Bronchial epithelial cell (primary cell): ENCODE measurements around the gene BUD13. TPM values are rescaled to one million over a fixed set of nuclear protein-coding genes. Genes with fewer than 3 reads are reported as not detected.
A peak's percentile ranks its signal among the peaks of the same experiment; 100 is the strongest.

Experiments
- DNase-seq: peaks from one replicate; pipeline ENCODE4 v3.0.0-alpha.2; 2010; ENCODE audit warnings: low read depth
- FAIRE-seq: peaks from 2 replicates; lab custom pipeline; 2011; peaks lifted over from hg19 to GRCh38; lab: Jason Lieb, UNC
- H3K27me3 ChIP-seq: 2 replicates; pipeline ENCODE4 v1.5.1; 2011; ENCODE audit warnings: low read length; ENCODE audit not compliant: control insufficient read depth, insufficient read depth
- H3K36me3 ChIP-seq: 2 replicates; pipeline ENCODE4 v1.5.1; 2011; ENCODE audit warnings: low read length; ENCODE audit not compliant: control insufficient read depth, insufficient read depth
- H3K4me3 ChIP-seq: 2 replicates; pipeline ENCODE4 v1.5.1; 2011; ENCODE audit warnings: mild to moderate bottlenecking, low read depth, low read length, control low read depth
- CTCF ChIP-seq: IDR thresholded peaks from 2 replicates; pipeline ENCODE4 v1.5.1; 2011; ENCODE audit warnings: mild to moderate bottlenecking, moderate library complexity, low read length, control low read depth, inconsistent platforms; ENCODE audit not compliant: insufficient read depth, severe bottlenecking
- total RNA-seq: library from RNA; depleted of rRNA; stranded (reverse); fragments of >200 nt; gene quantifications from 2 replicates; pipeline ENCODE4 v1.2.1, GENCODE V29; 2014

Gene BUD13
- total RNA-seq, 1 donor from 2014 or later: 12.4 TPM

- no peaks in the 10 kb centered on the region for H3K36me3 ChIP-seq
- no peak for FAIRE-seq
- H3K27me3 ChIP-seq: peaks cover 2% of the 10 kb centered on the region
- no peak overlapping the region for H3K4me3 ChIP-seq
- DNase-seq: no peak
- TF ChIP-seq CTCF: no peak
Measured at GRCh38 chr11:116710762-116711161, 62.0 kb downstream of the BUD13 start.

- no peak for TF ChIP-seq CTCF
- Histone ChIP-seq H3K4me3 (no peak overlapping the region), H3K36me3 (no peaks in the 10 kb centered on the region), H3K27me3 (peaks cover 2% of the 10 kb centered on the region)
- DNase-seq (no peak), FAIRE-seq (no peak)
Measured at GRCh38 chr11:116710001-116710674, 62.6 kb downstream of the BUD13 start.

DNA sequence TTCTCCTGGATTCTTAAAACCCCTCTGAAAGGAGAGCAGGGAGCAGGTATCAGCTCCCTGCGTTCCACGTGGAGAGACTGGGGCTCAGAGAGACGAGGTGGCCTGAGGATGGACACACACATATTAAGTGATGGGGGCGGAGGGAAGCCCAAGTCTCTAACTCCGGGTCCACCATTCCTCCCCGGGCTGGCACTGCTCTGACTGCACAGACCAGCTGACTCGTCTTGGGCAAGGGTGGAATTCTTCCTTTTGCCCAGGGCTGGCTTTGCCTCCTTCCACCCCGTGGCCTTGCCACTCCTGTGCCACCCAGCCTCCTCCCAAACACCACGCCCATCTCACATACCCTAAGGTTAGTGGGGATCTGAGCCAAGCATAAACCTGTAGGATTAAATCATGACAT lies 65.0 kb downstream of the BUD13 start:
- DNase-seq (no peak), FAIRE-seq (no peak)
- no peak for TF ChIP-seq CTCF
- no peaks in the 10 kb centered on the region for H3K36me3 ChIP-seq
- peaks cover 2% of the 10 kb centered on the region for H3K27me3 ChIP-seq
- H3K4me3 ChIP-seq: peak overlapping the region; percentile 5

DNA sequence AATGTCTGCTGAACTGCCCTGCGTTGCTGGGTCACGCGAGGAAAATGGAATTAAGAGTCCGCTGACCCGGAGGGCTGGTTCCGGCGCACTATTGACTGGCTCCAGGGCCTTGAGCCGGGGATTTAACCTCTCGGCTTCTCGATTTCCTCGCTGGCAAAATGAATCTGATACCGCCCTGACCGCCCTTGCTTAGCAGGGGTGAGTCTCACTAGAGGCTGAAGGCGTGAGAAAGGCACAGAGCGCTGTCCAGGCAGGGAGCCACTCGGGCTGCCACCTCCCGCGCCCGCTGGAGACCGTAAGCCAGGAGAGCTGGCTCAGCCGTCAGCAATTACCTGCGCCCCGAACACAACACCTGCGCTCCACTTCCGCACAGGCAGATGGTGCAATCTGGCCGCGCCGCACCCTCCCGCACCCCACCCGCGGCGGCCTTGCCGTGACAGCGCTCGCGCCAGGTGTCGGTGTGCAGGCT lies 65.6 kb downstream of the BUD13 start:
- H3K4me3 ChIP-seq: peak overlapping the region; percentile 5
- DNase-seq: peak; percentile 29

DNA sequence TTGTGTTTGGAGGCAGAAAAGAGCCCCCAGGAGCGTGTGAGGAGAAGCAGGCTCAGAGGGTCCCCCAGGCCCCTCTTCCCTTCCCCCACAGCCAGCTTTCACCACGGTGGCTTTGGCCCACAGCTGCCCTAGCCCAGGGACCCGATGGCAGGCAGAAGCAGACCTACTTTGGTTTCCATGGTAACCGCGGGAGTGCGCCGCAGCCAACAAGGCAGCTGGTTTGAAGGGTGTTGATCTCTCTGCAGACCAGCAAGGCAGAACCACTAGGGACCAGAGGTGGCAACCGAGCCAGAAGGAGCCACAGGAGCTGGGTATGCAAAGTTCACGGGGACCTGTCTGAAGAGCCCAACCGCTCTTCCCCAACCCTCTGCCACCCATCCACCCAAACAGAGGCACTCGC lies 69.4 kb downstream of the BUD13 start:
- Histone ChIP-seq H3K27me3 (no peaks in the 10 kb centered on the region), H3K4me3 (no peak overlapping the region), H3K36me3 (no peaks in the 10 kb centered on the region)
- no peak for TF ChIP-seq CTCF
- FAIRE-seq (no peak), DNase-seq (no peak)

More for the DNA sequence above, 65.6 kb downstream of the BUD13 start:
- no peak for TF ChIP-seq CTCF
- FAIRE-seq: no peak
- H3K27me3 ChIP-seq: peaks cover 2% of the 10 kb centered on the region
- H3K36me3 ChIP-seq: no peaks in the 10 kb centered on the region
